Ovary (tissue), 9 donors: ENCODE data around the gene LCE4A. TPM values are rescaled to one million over a fixed set of nuclear protein-coding genes. Genes with fewer than 3 reads are reported as not detected.
"Not testable (repeated sequence)": the region's sequence is repeated elsewhere in the genome, so short reads cannot be mapped to it uniquely, and the experiment has no call there.

Experiments
- DNase-seq, 5 donors: peaks; one replicate each; pipeline ENCODE4 v3.0.0-alpha.2; 2019 to 2020
- H3K27ac ChIP-seq, 2 donors: fragments of 200-600 bp; one replicate each; pipeline versions ENCODE4 v1.5.1 to v1.8.0; 2019 to 2022
- H3K27me3 ChIP-seq: fragments of 200-600 bp; one replicate; pipeline ENCODE4 v1.8.0; 2022
- H3K36me3 ChIP-seq: fragments of 200-600 bp; sonication (generic); one replicate; pipeline ENCODE4 v1.5.1; 2019
- H3K4me1 ChIP-seq: one replicate; pipeline ENCODE4 v1.8.1; 2013; ENCODE audit warnings: mild to moderate bottlenecking, moderate library complexity; ENCODE audit not compliant: insufficient read depth
- H3K4me3 ChIP-seq: fragments of 200-600 bp; sonication (generic); one replicate; pipeline ENCODE4 v1.5.1; 2017
- H3K9me3 ChIP-seq, 2 donors: fragments of 200-600 bp in 1 of 2; sonication (generic) in 1 of 2; one replicate each; pipeline versions ENCODE4 v1.5.1 to v1.8.1; 2013 to 2019; ENCODE audit warnings: mild to moderate bottlenecking in 1 of 2, moderate library complexity in 1 of 2
- CTCF ChIP-seq, 3 donors: fragments of 450-650 bp in 2 of 3; fragments of 200-600 bp in 1 of 3; IDR thresholded peaks; one replicate each; pipeline versions ENCODE4 v1.5.1 to v1.8.0; 2016 to 2022; ENCODE audit warnings: antibody characterized with exemption in 3 of 3, mild to moderate bottlenecking in 1 of 3
- EP300 ChIP-seq: sonication (generic); formaldehyde crosslinking; IDR thresholded peaks from one replicate; pipeline ENCODE4 v1.6.1; 2017; ENCODE audit warnings: antibody characterized with exemption
- POLR2A ChIP-seq: fragments of 450-650 bp; IDR thresholded peaks from one replicate; pipeline ENCODE4 v1.6.1; 2017; ENCODE audit warnings: antibody characterized with exemption, mild to moderate bottlenecking, moderate library complexity
- WGBS, 3 donors: extraction: QIAGEN DNeasy Blood & Tissue Kit in 1 of 3; methylation state at CpG; one replicate each; pipeline versions ENCODE4 v1.1.5 to v1.1.7; 2013 to 2017; 5-methylcytosine and 5-hydroxymethylcytosine counted together
- intact Hi-C, 4 donors: fragments of 100-400 bp; cut with DNase I; formaldehyde crosslinking; loops; one replicate each; pipeline versions ENCODE4 v1.11.0 to v1.15.1; 2022 to 2023
- polyA plus RNA-seq, 2 donors: library from polyadenylated mRNA; stranded (reverse); fragments of 200-250 nt in 1 of 2; fragments of 350-450 nt in 1 of 2; fragmentation: Illumina TruSeq in 1 of 2; extraction: RNeasy Lipid Tissue Mini Kit (QIAGEN cat#74804) in 1 of 2; gene quantifications; one replicate each; pipeline ENCODE4 v1.2.3, GENCODE V29; 2013 to 2014
- total RNA-seq, 7 donors: library from RNA; depleted of rRNA in 2 of 7; stranded (reverse); fragments of >200 nt in 2 of 7; fragmentation: NEBNext Ultra II Directional in 3 of 7; extraction: Animal tissue kit (Norgen Biotek cat#: 25700) in 3 of 7; gene quantifications; one replicate each; pipeline versions ENCODE4 v1.1.0 to v1.2.4, GENCODE V29; 2016 to 2023
- donor health status: DM: no; HTN: no; CAD: no; lungs with moderate emphysema.
- donor health status: DM: no; HTN: no; CAD: no.
- donor health status: Bipolar disorder and iron deficiency.
- donor health status: DM: yes; HTN: yes; CAD: no.
- donor health status: DM: no; HTN: no; CAD: no.
- donor health status: DM: yes; HTN: yes; CAD: no.

The LCE4A gene
- total and polyA plus RNA-seq, 9 donors: not detected

GRCh38 chr1:152673016-152673415 is 34.9 kb upstream of the LCE4A start:
- H3K27ac ChIP-seq: no peak overlapping the region

GRCh38 chr1:152674983-152675382 is 33.0 kb upstream of the LCE4A start, which contains the start of gene LCE2C:
LCE2C (plus strand) TSS chr1:152675279; CDS start chr1:152676016, 737 bp downstream.
- H3K4me1 ChIP-seq, H3K9me3 ChIP-seq, H3K4me3 ChIP-seq, H3K36me3 ChIP-seq, intact Hi-C loops, DNase-seq, H3K27ac ChIP-seq, H3K27me3 ChIP-seq: not testable (repeated sequence)
- 81 to 87% (median 84%) methylated on average over 3 of the region's 3 CpGs for WGBS, 3 donors

More at GRCh38 chr1:152673016-152673415, 34.9 kb upstream of the LCE4A start:
- intact Hi-C loops: no loop called here
- no peak for DNase-seq
- no peaks in the 10 kb centered on the region for H3K4me1 ChIP-seq
- H3K36me3 ChIP-seq: no peaks in the 10 kb centered on the region
- WGBS, 3 donors: 37 to 58% (median 54%) methylated on average over 2 of the region's 2 CpGs
- H3K27me3 ChIP-seq: no peaks in the 10 kb centered on the region
- H3K4me3 ChIP-seq: no peak overlapping the region
- no peaks in the 10 kb centered on the region for H3K9me3 ChIP-seq
- no peak for TF ChIP-seq EP300
- TF ChIP-seq CTCF (IDR thresholded peaks at IDR 0.05): no peak
- no peak for TF ChIP-seq POLR2A

GRCh38 chr1:152679459-152679858 is 28.5 kb upstream of the LCE4A start:
- DNase-seq: no peak
- WGBS, 3 donors: 18 to 41% (median 27%) methylated on average over 6 of the region's 6 CpGs
- Histone ChIP-seq H3K9me3 (no peaks in the 10 kb centered on the region), H3K4me3 (no peak overlapping the region), H3K4me1 (no peaks in the 10 kb centered on the region), H3K27me3 (no peaks in the 10 kb centered on the region), H3K36me3 (no peaks in the 10 kb centered on the region), H3K27ac (no peak overlapping the region)
- TF ChIP-seq POLR2A: no peak
- no peak for TF ChIP-seq EP300
- intact Hi-C loops: no loop called here

GRCh38 chr1:152681616-152682015 is 26.3 kb upstream of the LCE4A start:
- 32 to 68% (median 50%) methylated on average over 2 of the region's 2 CpGs for WGBS, 3 donors
- no peak overlapping the region for H3K27ac ChIP-seq
- H3K9me3 ChIP-seq: no peaks in the 10 kb centered on the region
- DNase-seq: no peak
- H3K36me3 ChIP-seq: no peaks in the 10 kb centered on the region
- no peak for TF ChIP-seq EP300
- H3K27me3 ChIP-seq: no peaks in the 10 kb centered on the region
- no peak overlapping the region for H3K4me3 ChIP-seq
- intact Hi-C loops: no loop called here
- H3K4me1 ChIP-seq: no peaks in the 10 kb centered on the region

GRCh38 chr1:152683846-152684245 is 24.1 kb upstream of the LCE4A start:
- Histone ChIP-seq H3K4me1 (no peaks in the 10 kb centered on the region), H3K36me3 (no peaks in the 10 kb centered on the region), H3K4me3 (no peak overlapping the region), H3K9me3 (no peaks in the 10 kb centered on the region), H3K27me3 (no peaks in the 10 kb centered on the region), H3K27ac (no peak overlapping the region)
- no peak for DNase-seq
- TF ChIP-seq POLR2A (no peak), EP300 (no peak), CTCF (IDR thresholded peaks at IDR 0.05) (no peak)
- intact Hi-C loops: no loop called here

GRCh38 chr1:152685823-152686222 is 22.1 kb upstream of the LCE4A start, which contains the start of gene LCE2B:
LCE2B (plus strand) TSS chr1:152686123; CDS start chr1:152686844, 721 bp downstream.
- WGBS, 3 donors: 66 to 76% (median 66%) methylated on average over 4 of the region's 4 CpGs
- intact Hi-C loops: not testable (repeated sequence)

More at GRCh38 chr1:152685823-152686222, 22.1 kb upstream of the LCE4A start, which contains the start of gene LCE2B:
- not testable (repeated sequence) for H3K9me3 ChIP-seq, DNase-seq, H3K36me3 ChIP-seq, H3K27ac ChIP-seq, H3K4me3 ChIP-seq, H3K4me1 ChIP-seq, H3K27me3 ChIP-seq
